GM12878 (cell line): ENCODE data around the gene NRG4. TPM values are rescaled to one million over a fixed set of nuclear protein-coding genes. Genes with fewer than 3 reads are reported as not detected.

Experiments
- ATAC-seq: fragments of 200-7000 bp; cut with Tn5 transposase; 3 replicates; pipeline ENCODE4 v1.9.1; 2020; ENCODE audit warnings: mild to moderate bottlenecking, moderate library complexity
- BruUV-seq: library from RNA; stranded (reverse); fragments of 400-500 nt; replicated peaks from 2 replicates; lab custom pipeline; 2021; lab: Mats Ljungman, UMichigan
- CTCF ChIA-PET: fragments of 300-600 bp; sonication (Branson Sonifier 250); formaldehyde crosslinking; extraction: SDS; loops from one replicate; lab custom pipeline; 2021; ENCODE audit warnings: inconsistent platforms; lab: Yijun Ruan, JAX
- POLR2A ChIA-PET: fragments of 350-600 bp; formaldehyde crosslinking; extraction: SDS; loops from one replicate; lab custom pipeline; 2021; ENCODE audit warnings: inconsistent platforms; lab: Charles Lee
- RAD21 ChIA-PET: fragments of 300-600 bp; sonication (Branson Sonifier 250); formaldehyde crosslinking; loops from one replicate; lab custom pipeline; 2023; ENCODE audit warnings: antibody characterized with exemption; ENCODE audit not compliant: unreplicated experiment; lab: Charles Lee
- SMC1A ChIA-PET: fragments of 300-600 bp; sonication (Branson Sonifier 250); formaldehyde crosslinking; loops from one replicate; lab custom pipeline; 2023; ENCODE audit not compliant: unreplicated experiment, uncharacterized antibody; lab: Charles Lee
- DNase-seq: peaks from one replicate; pipeline ENCODE4 v3.0.0-alpha.2; 2011; ENCODE audit warnings: low read depth, low spot score
- FAIRE-seq: peaks from 3 replicates; lab custom pipeline; 2011; peaks lifted over from hg19 to GRCh38; lab: Jason Lieb, UNC
- H2AFZ ChIP-seq: 2 replicates; pipeline ENCODE4 v1.6.0; 2011; ENCODE audit warnings: low read depth, low read length, control low read depth; ENCODE audit not compliant: control insufficient read depth
- H3K27ac ChIP-seq: 2 replicates; pipeline ENCODE4 v1.5.1; 2011; ENCODE audit warnings: control low read depth; ENCODE audit not compliant: control insufficient read depth, insufficient read depth
- H3K27me3 ChIP-seq, 2 experiments: replicated peaks in 1 of 2; 2 replicates each; pipeline versions ENCODE4 v1.6.0 to v1.6.1; 2011; ENCODE audit warnings: low read length in 1 of 2; ENCODE audit not compliant: control insufficient read depth in 2 of 2, insufficient read depth in 2 of 2
- H3K36me3 ChIP-seq, 2 experiments: 2 replicates each; pipeline ENCODE4 v1.5.1; 2011; ENCODE audit warnings: low read length in 1 of 2; ENCODE audit not compliant: control insufficient read depth in 2 of 2, insufficient read depth in 2 of 2
- H3K4me1 ChIP-seq: 2 replicates; pipeline ENCODE4 v1.6.1; 2011; ENCODE audit warnings: mild to moderate bottlenecking, low read length, moderate library complexity, mixed read lengths; ENCODE audit not compliant: control insufficient read depth, insufficient read depth
- H3K4me2 ChIP-seq: 2 replicates; pipeline ENCODE4 v1.6.0; 2011; ENCODE audit warnings: control low read depth; ENCODE audit not compliant: control insufficient read depth, insufficient read depth
- H3K4me3 ChIP-seq: fragments of 200-600 bp; sonication (generic); 2 replicates; pipeline ENCODE4 v1.5.1; 2016
- H3K79me2 ChIP-seq: 2 replicates; pipeline ENCODE4 v1.6.0; 2011; ENCODE audit warnings: low read length; ENCODE audit not compliant: control insufficient read depth, insufficient read depth
- H3K9ac ChIP-seq: 2 replicates; pipeline ENCODE4 v1.8.0; 2011; ENCODE audit warnings: low read length, control low read depth, mixed read lengths; ENCODE audit not compliant: control insufficient read depth, insufficient read depth
- H3K9me3 ChIP-seq: replicated peaks from 3 replicates; pipeline ENCODE4 v1.5.1; 2011; ENCODE audit warnings: mild to moderate bottlenecking, low read length; ENCODE audit not compliant: control insufficient read depth, insufficient read depth
- H4K20me1 ChIP-seq: 2 replicates; pipeline ENCODE4 v1.6.0; 2011; ENCODE audit not compliant: control insufficient read depth, insufficient read depth
- DPF2 ChIP-seq: fragments of 450-650 bp; IDR thresholded peaks from 2 replicates; pipeline ENCODE4 v1.6.1; 2017; ENCODE audit warnings: mild to moderate bottlenecking
- MYC ChIP-seq: IDR thresholded peaks from 2 replicates; pipeline ENCODE4 v1.6.1; 2011; ENCODE audit warnings: mild to moderate bottlenecking, low read length, moderate library complexity, inconsistent platforms; ENCODE audit not compliant: insufficient read depth, insufficient replicate concordance, insufficient read length, severe bottlenecking
- SIN3A ChIP-seq: IDR thresholded peaks from 2 replicates; pipeline ENCODE4 v1.6.1; 2012; ENCODE audit warnings: low read depth, low read length, improper control_type of control experiment
- SP1 ChIP-seq: IDR thresholded peaks from one replicate; pipeline ENCODE4 v1.6.1; 2011; ENCODE audit warnings: low read depth, low read length
- ZSCAN29 ChIP-seq: fragments of 450-650 bp; IDR thresholded peaks from 2 replicates; pipeline ENCODE4 v1.6.1; 2017; ENCODE audit warnings: mild to moderate bottlenecking, moderate library complexity
- WGBS: methylation state at CpG from one replicate; pipeline ENCODE4 v1.1.6; 2016; ENCODE audit warnings: low lambda C conversion rate; ENCODE audit not compliant: insufficient replicate concordance, insufficient coverage; ENCODE audit errors: missing lambda C conversion rate; 5-methylcytosine and 5-hydroxymethylcytosine counted together
- in situ Hi-C: fragments of 300-500 bp; cut with MboI; formaldehyde crosslinking; loops from 9 replicates; pipeline ENCODE4 v1.14.3; 2018; ENCODE audit warnings: mixed read lengths
- intact Hi-C: fragments of 100-400 bp; cut with micrococcal nuclease; formaldehyde crosslinking; loops from one replicate; pipeline ENCODE4 v1.14.2; 2022; ENCODE audit not compliant: unreplicated experiment
- polyA plus RNA-seq, 11 experiments: library from polyadenylated mRNA; depleted of rRNA in 4 of 11; unstranded in 6 of 11; stranded (reverse) in 5 of 11; fragments of >200 nt; fragmentation: Nextera tagmentation in 4 of 11; fragmentation: Illumina TruSeq in 1 of 11; extraction: Ambion mirVana in 4 of 11; extraction: Trizol in 1 of 11; gene quantifications; 1 replicate in 1 of 11; 2 replicates in 10 of 11; pipeline versions ENCODE4 v1.2.1 to v1.2.3, GENCODE V29; 2011 to 2016; ENCODE audit warnings: inconsistent platforms in 2 of 11, missing spikeins in 2 of 11, low read depth in 1 of 11
- total RNA-seq, 4 experiments: library from RNA; depleted of rRNA in 3 of 4; stranded (reverse); fragments of >200 nt in 3 of 4; fragmentation: Illumina TruSeq in 1 of 4; extraction: Trizol in 1 of 4; gene quantifications; 2 replicates each; pipeline versions ENCODE4 v1.2.1 to v1.2.3, GENCODE V29; 2013 to 2021

Gene NRG4
- total and polyA plus RNA-seq, 10 of the 15 experiments (the other 5 are each of a cell fraction or from before 2014, with no cell fraction given) = 0.76 to 8.3 (median 5.5) TPM

- Histone ChIP-seq H3K4me2 (no peak overlapping the region), H2AFZ (no peak overlapping the region), H3K9ac (no peak overlapping the region), H3K4me3 (no peak overlapping the region), H3K79me2 (no peaks in the 10 kb centered on the region)
- SMC1A ChIA-PET = interaction anchor here (1.1 to 9.0 kb wide), 4 partner anchors 74 to 91 kb away, joined by 3 to 217 read pairs (median 5); no protein-coding TSS in a partner anchor
- intact Hi-C loops = no loop called here
- no peak for TF ChIP-seq SIN3A
- TF ChIP-seq SP1 = no peak
- no peak for TF ChIP-seq MYC
- TF ChIP-seq ZSCAN29 = no peak
- no peak for TF ChIP-seq DPF2
- TF ChIP-seq, all 136 proteins: peak for 0
- no peaks in the 10 kb centered on the region for H3K36me3 ChIP-seq
- H3K27me3 ChIP-seq = no peaks in the 10 kb centered on the region; a peak in 1 of 4 replicates
- DNase-seq (no peak), ATAC-seq (no peak), FAIRE-seq (no peak)
- 70% methylated on average over 5 of the region's 5 CpGs for WGBS
- ChIA-PET POLR2A (interaction anchor here (4.2 kb wide), 1 partner anchor 77 kb away, joined by 23 read pairs; no protein-coding TSS in a partner anchor), CTCF (interaction anchor here (1.1 to 10.6 kb wide), 5 partner anchors 78 to 329 kb away, joined by 3 to 347 read pairs (median 5); no protein-coding TSS in a partner anchor), RAD21 (interaction anchor here (1.0 to 10.8 kb wide), 2 partner anchors 76 to 88 kb away, joined by 3 to 214 read pairs; no protein-coding TSS in a partner anchor)
- in situ Hi-C loops = no loop called here
- BruUV-seq = no TSS peak
- no peak overlapping the region for H3K27ac ChIP-seq
- no peaks in the 10 kb centered on the region for H3K9me3 ChIP-seq
- no peaks in the 10 kb centered on the region for H4K20me1 ChIP-seq
- H3K4me1 ChIP-seq = peaks cover 27% of the 10 kb centered on the region
Measured at GRCh38 chr15:76061700-76062099, 49.5 kb upstream of the NRG4 start.
